Spleen (tissue), 11 donors: ENCODE results near the gene ZNF18. TPM values are rescaled to one million over a fixed set of nuclear protein-coding genes. Genes with fewer than 3 reads are reported as not detected.

Experiments
- DNase-seq: peaks from one replicate; pipeline ENCODE4 v3.0.0-alpha.2; 2020
- H3K27ac ChIP-seq, 8 donors: fragments of 200-600 bp; sonication (generic) in 7 of 8; 1 replicate in 4 of 8; 2 replicates in 4 of 8; pipeline versions ENCODE4 v1.5.0 to v1.8.0; 2016 to 2021; ENCODE audit warnings: inconsistent platforms in 4 of 8, mild to moderate bottlenecking in 4 of 8, moderate library complexity in 1 of 8
- H3K27me3 ChIP-seq, 7 donors: fragments of 200-600 bp; sonication (generic) in 6 of 7; replicated peaks in 1 of 7; 1 replicate in 4 of 7; 2 replicates in 3 of 7; pipeline versions ENCODE4 v1.5.0 to v1.8.0; 2016 to 2021; ENCODE audit warnings: inconsistent platforms in 3 of 7, mild to moderate bottlenecking in 1 of 7
- H3K36me3 ChIP-seq, 6 donors: fragments of 200-600 bp; sonication (generic) in 5 of 6; 1 replicate in 4 of 6; 2 replicates in 2 of 6; pipeline versions ENCODE4 v1.5.0 to v1.8.0; 2016 to 2021; ENCODE audit warnings: inconsistent platforms in 2 of 6
- H3K4me1 ChIP-seq, 6 donors: fragments of 200-600 bp; sonication (generic) in 5 of 6; 1 replicate in 3 of 6; 2 replicates in 3 of 6; pipeline versions ENCODE4 v1.5.0 to v1.8.0; 2016 to 2021; ENCODE audit warnings: inconsistent platforms in 3 of 6
- H3K4me3 ChIP-seq, 8 donors: fragments of 200-600 bp; sonication (generic) in 7 of 8; 1 replicate in 4 of 8; 2 replicates in 4 of 8; pipeline versions ENCODE4 v1.5.0 to v1.8.0; 2016 to 2021; ENCODE audit warnings: inconsistent platforms in 4 of 8, mild to moderate bottlenecking in 4 of 8, moderate library complexity in 2 of 8
- H3K9me3 ChIP-seq, 8 donors: fragments of 200-600 bp; sonication (generic) in 7 of 8; 1 replicate in 4 of 8; 2 replicates in 4 of 8; pipeline versions ENCODE4 v1.5.0 to v1.8.0; 2016 to 2021; ENCODE audit warnings: inconsistent platforms in 4 of 8
- POLR2A ChIP-seq, 3 donors: fragments of 450-650 bp; IDR thresholded peaks; one replicate each; pipeline ENCODE4 v1.5.1; 2017; ENCODE audit warnings: antibody characterized with exemption in 3 of 3, mild to moderate bottlenecking in 1 of 3
- POLR2AphosphoS5 ChIP-seq, 3 donors: sonication (generic); formaldehyde crosslinking; IDR thresholded peaks; one replicate each; pipeline ENCODE4 v1.5.1; 2017; ENCODE audit warnings: antibody characterized with exemption in 3 of 3
- WGBS, 5 donors: extraction: QIAGEN DNeasy Blood & Tissue Kit in 3 of 5; methylation state at CpG; one replicate each; pipeline versions ENCODE4 v1.1.5 to v1.1.7; 2013 to 2018; 5-methylcytosine and 5-hydroxymethylcytosine counted together
- intact Hi-C: fragments of 100-400 bp; cut with DNase I; formaldehyde crosslinking; loops from one replicate; pipeline ENCODE4 v1.15.0; 2023; ENCODE audit warnings: low total_unique reads
- polyA plus RNA-seq, 3 donors: library from polyadenylated mRNA; stranded (reverse); fragments of 200-250 nt; gene quantifications; one replicate each; pipeline ENCODE4 v1.2.1, GENCODE V29; 2013
- total RNA-seq, 7 donors: library from RNA; depleted of rRNA in 3 of 7; stranded (reverse); fragments of >200 nt in 3 of 7; fragmentation: NEBNext Ultra II Directional in 4 of 7; extraction: Animal tissue kit (Norgen Biotek cat#: 25700) in 4 of 7; gene quantifications; one replicate each; pipeline versions ENCODE4 v1.1.0 to v1.2.1, GENCODE V29; 2016 to 2021
- TF ChIP-seq, protein P1 (sequence below), 11 experiments: fragments of 200-600 bp in 7 of 11; fragments of 450-650 bp in 4 of 11; sonication (generic) in 4 of 11; IDR thresholded peaks in 8 of 11; conservative IDR thresholded peaks in 3 of 11; 1 replicate in 7 of 11; 2 replicates in 4 of 11; pipeline versions ENCODE4 v1.4.0 to v1.8.0; 2016 to 2021; ENCODE audit warnings: antibody characterized with exemption in 11 of 11, inconsistent platforms in 4 of 11, mild to moderate bottlenecking in 1 of 11
- donor health status: healthy with polysubstance abuse.
- donor health status: DM: no; HTN: no; CAD: no; lungs with moderate emphysema.
- donor health status: DM: no; HTN: no; CAD: no.
- donor health status: Bipolar disorder and iron deficiency.
- donor health status: healthy.
- donor health status: DM: no; HTN: no; CAD: no.
- donor health status: DM: yes; HTN: yes; CAD: no.

ZNF18 gene
- total and polyA plus RNA-seq, 10 donors, result 7.0 to 13.4 (median 9.7) TPM

DNA sequence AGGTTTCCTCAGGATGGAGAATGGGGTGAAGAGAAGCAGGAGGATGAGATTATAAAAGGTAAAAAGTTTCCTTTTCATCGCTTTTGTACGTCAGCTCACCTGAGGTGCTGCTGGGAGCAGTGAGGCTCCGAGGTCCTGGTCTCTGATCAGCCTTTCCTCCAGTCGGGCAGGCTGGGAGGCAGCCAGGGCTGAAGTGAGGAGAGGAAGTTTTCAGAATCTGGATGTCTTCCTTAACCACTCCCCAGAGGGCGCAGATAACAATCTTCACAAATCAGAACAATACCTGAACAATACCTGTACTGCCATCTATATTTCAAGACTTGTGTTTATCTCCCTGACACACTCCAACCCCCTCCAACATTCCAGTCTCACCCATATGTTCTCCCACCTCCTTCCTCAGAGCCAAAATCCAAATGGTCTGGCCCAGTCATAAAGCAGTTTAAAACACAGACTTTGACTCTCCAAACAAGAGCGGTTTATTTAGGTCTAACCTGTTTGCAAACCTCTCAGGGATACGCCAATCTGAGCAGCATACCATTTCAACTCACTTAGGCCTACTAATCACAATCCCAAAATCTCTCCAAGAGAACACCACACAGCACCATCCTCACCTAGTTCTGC is 6.8 kb downstream of the ZNF18 start:
- H3K9me3 ChIP-seq, result no peaks in the 10 kb centered on the region
- TF ChIP-seq POLR2A (IDR thresholded peaks at IDR 0.05), result no peak
- TF ChIP-seq, protein P1, sequence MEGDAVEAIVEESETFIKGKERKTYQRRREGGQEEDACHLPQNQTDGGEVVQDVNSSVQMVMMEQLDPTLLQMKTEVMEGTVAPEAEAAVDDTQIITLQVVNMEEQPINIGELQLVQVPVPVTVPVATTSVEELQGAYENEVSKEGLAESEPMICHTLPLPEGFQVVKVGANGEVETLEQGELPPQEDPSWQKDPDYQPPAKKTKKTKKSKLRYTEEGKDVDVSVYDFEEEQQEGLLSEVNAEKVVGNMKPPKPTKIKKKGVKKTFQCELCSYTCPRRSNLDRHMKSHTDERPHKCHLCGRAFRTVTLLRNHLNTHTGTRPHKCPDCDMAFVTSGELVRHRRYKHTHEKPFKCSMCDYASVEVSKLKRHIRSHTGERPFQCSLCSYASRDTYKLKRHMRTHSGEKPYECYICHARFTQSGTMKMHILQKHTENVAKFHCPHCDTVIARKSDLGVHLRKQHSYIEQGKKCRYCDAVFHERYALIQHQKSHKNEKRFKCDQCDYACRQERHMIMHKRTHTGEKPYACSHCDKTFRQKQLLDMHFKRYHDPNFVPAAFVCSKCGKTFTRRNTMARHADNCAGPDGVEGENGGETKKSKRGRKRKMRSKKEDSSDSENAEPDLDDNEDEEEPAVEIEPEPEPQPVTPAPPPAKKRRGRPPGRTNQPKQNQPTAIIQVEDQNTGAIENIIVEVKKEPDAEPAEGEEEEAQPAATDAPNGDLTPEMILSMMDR (IDR thresholded peaks at IDR 0.05 in 8 of 11, conservative IDR thresholded peaks at IDR 0.05 in 3 of 11), result no peak
- TF ChIP-seq POLR2AphosphoS5 (IDR thresholded peaks at IDR 0.05), result no peak
- H3K36me3 ChIP-seq, result peaks cover 0 to 72% (median 33%) of the 10 kb centered on the region in 6 donors
- no peak overlapping the region for H3K27ac ChIP-seq
- intact Hi-C loops, result no loop called here
- no peak for DNase-seq
- H3K4me1 ChIP-seq, result peaks cover 0 to 12% (median 0%) of the 10 kb centered on the region in 6 donors
- no peak overlapping the region for H3K4me3 ChIP-seq
- WGBS, 5 donors, result 78 to 89% (median 86%) methylated on average over 7 of the region's 7 CpGs
- H3K27me3 ChIP-seq, result no peaks in the 10 kb centered on the region

DNA sequence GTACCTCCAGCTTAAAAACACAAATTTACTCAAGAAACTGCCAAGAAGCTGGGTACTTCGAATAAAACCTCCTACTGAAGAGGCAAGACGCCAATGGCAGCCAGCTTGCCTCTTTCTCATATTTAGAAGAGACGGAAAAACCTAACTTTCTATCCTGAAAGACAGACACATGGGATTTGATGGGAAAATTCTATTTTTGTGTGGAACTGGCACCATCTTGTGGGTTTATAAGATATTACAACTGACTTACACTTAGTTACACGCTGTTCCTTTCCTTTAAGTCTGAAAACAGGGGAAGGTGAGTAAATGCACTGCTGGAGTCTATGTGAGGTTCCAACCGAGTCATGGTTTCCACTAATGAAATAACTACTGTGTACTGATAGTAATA is 10.3 kb downstream of the ZNF18 start:
- 55 to 91% (median 72%) methylated on average over 5 of the region's 5 CpGs for WGBS, 5 donors
- Histone ChIP-seq H3K27me3 (no peaks in the 10 kb centered on the region), H3K4me3 (no peak overlapping the region), H3K36me3 (peaks cover 0 to 98% (median 46%) of the 10 kb centered on the region in 6 donors), H3K27ac (no peak overlapping the region), H3K4me1 (no peaks in the 10 kb centered on the region), H3K9me3 (no peaks in the 10 kb centered on the region)
- no peak for TF ChIP-seq POLR2A (IDR thresholded peaks at IDR 0.05)
- TF ChIP-seq, protein P1 (IDR thresholded peaks at IDR 0.05 in 8 of 11, conservative IDR thresholded peaks at IDR 0.05 in 3 of 11), result peak in 7 of 11 experiments; percentile 28 to 52 (median 40)
- DNase-seq, result no peak
- intact Hi-C loops, result no loop called here

DNA sequence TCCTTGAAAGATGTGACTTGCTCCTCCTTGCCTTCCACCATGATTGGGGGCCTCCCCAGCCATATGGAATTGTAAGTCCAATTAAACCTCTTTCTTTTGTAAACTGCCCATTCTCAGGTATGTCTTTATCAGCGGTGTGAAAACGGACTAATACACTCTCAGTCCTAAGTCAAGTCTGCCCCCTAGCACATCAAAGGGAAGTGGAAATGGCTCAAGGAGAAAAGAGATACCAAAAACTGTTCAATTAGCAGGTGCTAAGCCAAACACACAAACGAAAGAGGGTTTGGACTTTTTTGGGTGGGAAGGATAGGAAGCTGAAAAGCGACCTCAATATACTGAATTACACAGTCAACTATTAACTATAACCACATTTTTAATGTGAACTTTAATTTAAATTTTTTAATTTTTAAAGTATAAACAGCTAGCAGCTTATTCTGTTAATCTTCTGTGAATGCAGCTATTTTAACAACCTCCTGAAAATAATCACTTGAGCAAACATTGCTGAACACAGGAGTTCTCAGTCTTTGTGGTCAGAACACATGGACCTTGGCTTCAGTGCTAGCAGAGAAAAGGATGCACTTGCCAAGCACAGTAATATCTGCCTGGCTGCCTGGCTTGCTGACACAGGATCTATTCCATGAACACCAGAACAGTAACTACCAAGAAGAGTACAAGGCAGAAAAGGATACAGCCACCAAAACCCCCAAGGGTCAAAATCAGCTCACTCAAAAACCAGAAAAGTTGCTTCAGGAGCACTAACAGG is 10.9 kb downstream of the ZNF18 start:
- no peak for DNase-seq
- Histone ChIP-seq H3K27ac (no peak overlapping the region), H3K4me1 (no peaks in the 10 kb centered on the region), H3K36me3 (peaks cover 0 to 96% (median 43%) of the 10 kb centered on the region in 6 donors), H3K27me3 (no peaks in the 10 kb centered on the region), H3K9me3 (no peaks in the 10 kb centered on the region), H3K4me3 (no peak overlapping the region)
- intact Hi-C loops, result no loop called here
- 91 to 95% (median 94%) methylated on average over 4 of the region's 4 CpGs for WGBS, 5 donors
- TF ChIP-seq POLR2A (IDR thresholded peaks at IDR 0.05) (no peak), POLR2AphosphoS5 (IDR thresholded peaks at IDR 0.05) (no peak)
- TF ChIP-seq, protein P1 (IDR thresholded peaks at IDR 0.05 in 8 of 11, conservative IDR thresholded peaks at IDR 0.05 in 3 of 11), result no peak

DNA sequence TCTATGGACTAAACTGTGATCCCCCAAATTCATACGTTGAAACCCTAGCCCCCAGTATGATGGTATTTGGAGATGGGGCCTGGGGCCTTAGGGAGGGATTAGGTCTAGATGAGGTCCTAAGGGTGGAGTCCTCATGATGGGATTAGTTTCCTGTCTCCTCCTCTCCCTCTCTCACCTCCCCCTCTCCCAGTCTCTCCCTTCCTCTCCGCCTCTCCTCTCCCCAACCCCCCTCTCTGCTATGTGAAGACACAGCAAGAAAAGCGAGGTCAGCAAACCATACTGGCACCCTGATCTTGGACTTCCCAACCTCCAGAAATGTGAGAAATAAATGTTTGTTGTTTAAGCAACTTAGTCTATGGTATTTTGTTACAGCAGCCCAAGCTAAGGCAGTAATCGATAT is 15.4 kb downstream of the ZNF18 start:
- Histone ChIP-seq H3K27me3 (no peaks in the 10 kb centered on the region), H3K4me3 (no peak overlapping the region), H3K9me3 (no peaks in the 10 kb centered on the region), H3K4me1 (no peaks in the 10 kb centered on the region), H3K36me3 (peaks cover 0 to 97% (median 36%) of the 10 kb centered on the region in 6 donors), H3K27ac (no peak overlapping the region)
- 90 to 98% (median 96%) methylated on average over 4 of the region's 4 CpGs for WGBS, 5 donors
- TF ChIP-seq POLR2A (IDR thresholded peaks at IDR 0.05) (no peak), POLR2AphosphoS5 (IDR thresholded peaks at IDR 0.05) (no peak)
- TF ChIP-seq, protein P1 (IDR thresholded peaks at IDR 0.05 in 8 of 11, conservative IDR thresholded peaks at IDR 0.05 in 3 of 11), result no peak
- no peak for DNase-seq
- intact Hi-C loops, result loop anchor here (5.0 kb wide), 1 partner anchor 1105 kb away; no protein-coding TSS in a partner anchor
